GM23248 (cell line): ENCODE measurements around the gene DENND4C. TPM values are rescaled to one million over a fixed set of nuclear protein-coding genes. Genes with fewer than 3 reads are reported as not detected.

Experiments used
- DNase-seq: peaks from one replicate; pipeline ENCODE4 v3.0.0-alpha.2; 2015
- H2AFZ ChIP-seq: fragments of 200-600 bp; sonication (generic); 2 replicates; pipeline ENCODE4 v1.6.1; 2016; ENCODE audit warnings: antibody characterized with exemption
- H3F3A ChIP-seq: fragments of 200-600 bp; sonication (generic); 2 replicates; pipeline ENCODE4 v1.6.1; 2016; ENCODE audit warnings: mild to moderate bottlenecking, antibody characterized with exemption, mixed run types; ENCODE audit not compliant: insufficient read depth
- H3K27ac ChIP-seq: fragments of 200-600 bp; sonication (generic); 2 replicates; pipeline ENCODE4 v1.5.1; 2016; ENCODE audit warnings: mild to moderate bottlenecking
- H3K27me3 ChIP-seq: fragments of 200-600 bp; sonication (generic); replicated peaks from 2 replicates; pipeline ENCODE4 v1.6.1; 2016; ENCODE audit warnings: mild to moderate bottlenecking; ENCODE audit not compliant: insufficient read depth
- H3K36me3 ChIP-seq: fragments of 200-600 bp; sonication (generic); 2 replicates; pipeline ENCODE4 v1.6.1; 2016; ENCODE audit warnings: low read depth, mild to moderate bottlenecking
- H3K4me1 ChIP-seq: fragments of 200-600 bp; sonication (generic); 2 replicates; pipeline ENCODE4 v1.6.1; 2016; ENCODE audit warnings: mild to moderate bottlenecking; ENCODE audit not compliant: insufficient read depth
- H3K4me2 ChIP-seq: fragments of 200-600 bp; sonication (generic); one replicate; pipeline ENCODE4 v1.6.1; 2016; ENCODE audit warnings: mild to moderate bottlenecking; ENCODE audit not compliant: unreplicated experiment
- H3K4me3 ChIP-seq: fragments of 200-600 bp; sonication (generic); 2 replicates; pipeline ENCODE4 v1.5.1; 2016; ENCODE audit warnings: mild to moderate bottlenecking
- H3K79me2 ChIP-seq: fragments of 200-600 bp; sonication (generic); 2 replicates; pipeline ENCODE4 v1.6.1; 2016; ENCODE audit warnings: mild to moderate bottlenecking; ENCODE audit not compliant: insufficient read depth
- H3K9ac ChIP-seq: fragments of 200-600 bp; sonication (generic); 2 replicates; pipeline ENCODE4 v1.6.1; 2016; ENCODE audit warnings: mild to moderate bottlenecking
- H3K9me2 ChIP-seq: fragments of 200-600 bp; sonication (generic); 2 replicates; pipeline ENCODE4 v1.6.1; 2016; ENCODE audit warnings: mixed run types, mild to moderate bottlenecking, moderate library complexity; ENCODE audit not compliant: insufficient read depth
- H3K9me3 ChIP-seq: fragments of 200-600 bp; sonication (generic); one replicate; pipeline ENCODE4 v1.6.1; 2017; ENCODE audit warnings: low read depth
- H4K20me1 ChIP-seq: fragments of 200-600 bp; sonication (generic); 2 replicates; pipeline ENCODE4 v1.6.0; 2016; ENCODE audit not compliant: insufficient read depth
- EZH2 ChIP-seq: fragments of 200-600 bp; sonication (generic); IDR thresholded peaks from 2 replicates; pipeline ENCODE4 v1.6.1; 2018; ENCODE audit warnings: antibody characterized with exemption, mild to moderate bottlenecking; ENCODE audit not compliant: insufficient read depth, poor library complexity, severe bottlenecking
- EZH2phosphoT487 ChIP-seq: fragments of 200-600 bp; sonication (generic); IDR thresholded peaks from 2 replicates; pipeline ENCODE4 v1.6.1; 2018; ENCODE audit warnings: antibody characterized with exemption, moderate library complexity, mild to moderate bottlenecking, low read depth; ENCODE audit not compliant: insufficient read depth
- WGBS, 2 experiments: methylation state at CpG; one replicate each; pipeline ENCODE4 v1.1.6; 2015 to 2017; ENCODE audit warnings: low lambda C conversion rate in 2 of 2, low coverage in 1 of 2; ENCODE audit errors: missing lambda C conversion rate in 2 of 2; 5-methylcytosine and 5-hydroxymethylcytosine counted together
- in situ Hi-C: fragments of 300-500 bp; cut with MboI; formaldehyde crosslinking; loops from 2 replicates; pipeline ENCODE4 v1.15.0; 2020
- polyA plus RNA-seq: library from polyadenylated mRNA; unstranded; fragments of >200 nt; fragmentation: Nextera tagmentation; extraction: Ambion mirVana; gene quantifications from 2 replicates; pipeline ENCODE4 v1.2.1, GENCODE V29; 2016
- total RNA-seq: library from RNA; depleted of rRNA; stranded (reverse); fragments of >200 nt; shearing (Covaris generic); gene quantifications from 2 replicates; pipeline ENCODE4 v1.2.3, GENCODE V29; 2014

DENND4C gene
- total and polyA plus RNA-seq, 2 experiments from 2014 or later: 11.8 to 28.9 TPM

- TF ChIP-seq EZH2phosphoT487 (no peak), EZH2 (no peak)
- Histone ChIP-seq H3K79me2 (peaks cover 34% of the 10 kb centered on the region), H3K27me3 (no peaks in the 10 kb centered on the region), H2AFZ (no peak overlapping the region), H3K27ac (no peak overlapping the region), H3K9me3 (no peaks in the 10 kb centered on the region), H3K4me1 (peaks cover 10% of the 10 kb centered on the region), H3K9me2 (no peaks in the 10 kb centered on the region), H3K4me3 (no peak overlapping the region), H4K20me1 (peaks cover 9% of the 10 kb centered on the region; the same call in 1 of the 2 replicates), H3F3A (no peaks in the 10 kb centered on the region), H3K9ac (no peak overlapping the region), H3K36me3 (peaks cover 22% of the 10 kb centered on the region), H3K4me2 (no peak overlapping the region)
- in situ Hi-C loops: no loop called here
- no peak for DNase-seq
Measured at GRCh38 chr9:19290103-19290502, 59.6 kb downstream of the DENND4C start.

GRCh38 chr9:19294219-19294618, 63.7 kb downstream of the DENND4C start:
- no peak overlapping the region for H3K4me3 ChIP-seq
- in situ Hi-C loops: no loop called here
- no peaks in the 10 kb centered on the region for H3K4me1 ChIP-seq
- no peak overlapping the region for H3K9ac ChIP-seq
- 96% methylated on average over 4 of the region's 4 CpGs for WGBS, 2 experiments
- no peak for DNase-seq
- no peaks in the 10 kb centered on the region for H3F3A ChIP-seq
- no peaks in the 10 kb centered on the region for H3K27me3 ChIP-seq
- H2AFZ ChIP-seq: no peak overlapping the region
- H3K4me2 ChIP-seq: no peak overlapping the region
- no peaks in the 10 kb centered on the region for H3K9me2 ChIP-seq
- TF ChIP-seq EZH2phosphoT487 (no peak), EZH2 (no peak)
- no peak overlapping the region for H3K27ac ChIP-seq
- H3K79me2 ChIP-seq: no peaks in the 10 kb centered on the region
- no peaks in the 10 kb centered on the region for H4K20me1 ChIP-seq
- H3K9me3 ChIP-seq: no peaks in the 10 kb centered on the region
- peaks cover 21% of the 10 kb centered on the region for H3K36me3 ChIP-seq

GRCh38 chr9:19298436-19299000, 68.0 kb downstream of the DENND4C start:
- no peaks in the 10 kb centered on the region for H3K9me2 ChIP-seq
- H3K9me3 ChIP-seq: no peaks in the 10 kb centered on the region
- no peaks in the 10 kb centered on the region for H3K27me3 ChIP-seq
- no peaks in the 10 kb centered on the region for H3K79me2 ChIP-seq
- no peak overlapping the region for H3K4me2 ChIP-seq
- no peak overlapping the region for H2AFZ ChIP-seq
- in situ Hi-C loops: no loop called here
- H3K27ac ChIP-seq: no peak overlapping the region
- 97 to 98% methylated on average over 2 of the region's 2 CpGs for WGBS, 2 experiments
- no peak overlapping the region for H3K4me3 ChIP-seq
- H3K9ac ChIP-seq: no peak overlapping the region
- H3K36me3 ChIP-seq: peaks cover 25% of the 10 kb centered on the region
- H4K20me1 ChIP-seq: no peaks in the 10 kb centered on the region
- H3K4me1 ChIP-seq: no peaks in the 10 kb centered on the region
- no peaks in the 10 kb centered on the region for H3F3A ChIP-seq
- TF ChIP-seq EZH2phosphoT487 (no peak), EZH2 (no peak)
- DNase-seq: no peak

GRCh38 chr9:19303216-19303615, 72.7 kb downstream of the DENND4C start:
- TF ChIP-seq EZH2phosphoT487: no peak
- TF ChIP-seq EZH2: no peak

GRCh38 chr9:19306568-19306967, 76.1 kb downstream of the DENND4C start:
- H3K9ac ChIP-seq: no peak overlapping the region
- peak; percentile 2 for DNase-seq
- H3K79me2 ChIP-seq: 0 out of 2 replicates have a peak, but pooled peaks cover 7% of the 10 kb centered on the region
- H3K36me3 ChIP-seq: 0 out of 2 replicates have a peak, but pooled peaks cover under 1% of the 10 kb centered on the region
- H3K4me1 ChIP-seq: no peaks in the 10 kb centered on the region
- H2AFZ ChIP-seq: no peak overlapping the region
- H3K4me3 ChIP-seq: no peak overlapping the region
- H3F3A ChIP-seq: no peaks in the 10 kb centered on the region
- H3K4me2 ChIP-seq: no peak overlapping the region
- H3K27me3 ChIP-seq: no peaks in the 10 kb centered on the region
- no peaks in the 10 kb centered on the region for H3K9me3 ChIP-seq
- in situ Hi-C loops: no loop called here
- H3K27ac ChIP-seq: no peak overlapping the region
- TF ChIP-seq EZH2phosphoT487 (no peak), EZH2 (no peak)
- 98 to 99% methylated on average over 5 of the region's 5 CpGs for WGBS, 2 experiments
- H3K9me2 ChIP-seq: no peaks in the 10 kb centered on the region
- H4K20me1 ChIP-seq: no peaks in the 10 kb centered on the region

More at GRCh38 chr9:19303216-19303615, 72.7 kb downstream of the DENND4C start:
- H3K27me3 ChIP-seq: no peaks in the 10 kb centered on the region
- peaks cover 21% of the 10 kb centered on the region for H3K36me3 ChIP-seq
- H3K79me2 ChIP-seq: no peaks in the 10 kb centered on the region
- no peaks in the 10 kb centered on the region for H3K9me3 ChIP-seq
- H3K4me1 ChIP-seq: no peaks in the 10 kb centered on the region
- H3F3A ChIP-seq: no peaks in the 10 kb centered on the region
- H3K27ac ChIP-seq: no peak overlapping the region
- DNase-seq: no peak
- H3K9ac ChIP-seq: no peak overlapping the region
- 97 to 100% methylated on average over 1 of the region's 1 CpG for WGBS, 2 experiments
- H3K4me3 ChIP-seq: no peak overlapping the region
- H2AFZ ChIP-seq: no peak overlapping the region
- no peaks in the 10 kb centered on the region for H4K20me1 ChIP-seq
- no peak overlapping the region for H3K4me2 ChIP-seq
- H3K9me2 ChIP-seq: no peaks in the 10 kb centered on the region
- in situ Hi-C loops: no loop called here
